Adrenal gland (tissue), 12 donors: ENCODE measurements around the gene RNF44. TPM values are rescaled to one million over a fixed set of nuclear protein-coding genes. Genes with fewer than 3 reads are reported as not detected.

Source experiments
- DNase-seq, 7 donors: peaks; one replicate each; pipeline ENCODE4 v3.0.0-alpha.2; 2019 to 2020
- H3K27ac ChIP-seq, 5 donors: fragments of 200-600 bp; sonication (generic) in 4 of 5; 1 replicate in 3 of 5; 2 replicates in 2 of 5; pipeline versions ENCODE4 v1.5.1 to v1.8.0; 2016 to 2020; ENCODE audit warnings: mild to moderate bottlenecking in 1 of 5
- H3K27me3 ChIP-seq: fragments of 200-600 bp; 2 replicates; pipeline ENCODE4 v1.8.0; 2021
- H3K36me3 ChIP-seq, 2 donors: fragments of 200-600 bp; replicated peaks in 1 of 2; 1 replicate in 1 of 2; 2 replicates in 1 of 2; pipeline versions ENCODE4 v1.5.1 to v1.8.0; 2018 to 2022
- H3K4me1 ChIP-seq, 2 donors: fragments of 200-600 bp; replicated peaks in 1 of 2; 1 replicate in 1 of 2; 2 replicates in 1 of 2; pipeline versions ENCODE4 v1.5.1 to v1.8.0; 2018 to 2021
- H3K4me3 ChIP-seq, 4 donors: fragments of 200-600 bp; sonication (generic) in 3 of 4; one replicate each; pipeline ENCODE4 v1.5.1; 2016 to 2018
- H3K9me3 ChIP-seq, 3 donors: fragments of 200-600 bp; sonication (generic) in 1 of 3; replicated peaks in 1 of 3; 1 replicate in 2 of 3; 2 replicates in 1 of 3; pipeline versions ENCODE4 v1.5.1 to v1.8.0; 2016 to 2021
- CTCF ChIP-seq, 6 experiments: fragments of 450-650 bp in 4 of 6; fragments of 200-600 bp in 2 of 6; sonication (generic) in 1 of 6; IDR thresholded peaks; 1 replicate in 5 of 6; 2 replicates in 1 of 6; pipeline versions ENCODE4 v1.5.1 to v1.8.0; 2016 to 2021; ENCODE audit warnings: antibody characterized with exemption in 6 of 6, mild to moderate bottlenecking in 2 of 6, moderate library complexity in 1 of 6
- POLR2A ChIP-seq, 2 donors: fragments of 450-650 bp; IDR thresholded peaks; one replicate each; pipeline ENCODE4 v1.6.1; 2017; ENCODE audit warnings: antibody characterized with exemption in 2 of 2, mild to moderate bottlenecking in 2 of 2, moderate library complexity in 1 of 2
- WGBS, 4 donors: extraction: QIAGEN DNeasy Blood & Tissue Kit in 2 of 4; methylation state at CpG; one replicate each; pipeline versions ENCODE4 v1.1.5 to v1.1.7; 2013 to 2017; 5-methylcytosine and 5-hydroxymethylcytosine counted together
- intact Hi-C, 2 donors: fragments of 100-400 bp; cut with DNase I; formaldehyde crosslinking; loops; one replicate each; pipeline versions ENCODE4 v1.14.1 to v1.15.0; 2022 to 2023
- polyA plus RNA-seq, 3 donors: library from polyadenylated mRNA; stranded (reverse); fragments of 200-250 nt in 2 of 3; fragments of 350-450 nt in 1 of 3; fragmentation: Illumina TruSeq in 1 of 3; extraction: RNeasy Lipid Tissue Mini Kit (QIAGEN cat#74804) in 1 of 3; gene quantifications; one replicate each; pipeline ENCODE4 v1.2.3, GENCODE V29; 2013 to 2014
- total RNA-seq, 9 donors: library from RNA; depleted of rRNA in 4 of 9; stranded (reverse); fragments of >200 nt in 4 of 9; fragments of 120-200 nt in 1 of 9; fragmentation: NEBNext Ultra II Directional in 1 of 9; extraction: Animal tissue kit (Norgen Biotek cat#: 25700) in 1 of 9; gene quantifications; one replicate each; pipeline versions ENCODE4 v1.1.0 to v1.2.4, GENCODE V29; 2013 to 2023
- donor health status: healthy with polysubstance abuse.
- donor health status: Bipolar disorder and iron deficiency.
- donor health status: DM: yes; HTN: yes; CAD: no.
- donor health status: DM: no; HTN: no; CAD: no.
- donor health status: DM: no; HTN: no; CAD: no.
- donor health status: DM: yes; HTN: yes; CAD: no.

RNF44 gene
- total and polyA plus RNA-seq, 12 donors, result 5.3 to 65.7 (median 22.8) TPM

GRCh38 chr5:176579323-176579722 is 42.1 kb upstream of the RNF44 start:
- 48 to 59% (median 58%) methylated on average over 4 of the region's 4 CpGs for WGBS, 4 donors
- intact Hi-C loops, result no loop called here
- H3K27ac ChIP-seq, result no peak overlapping the region
- H3K9me3 ChIP-seq, result no peaks in the 10 kb centered on the region
- no peaks in the 10 kb centered on the region for H3K4me1 ChIP-seq
- no peaks in the 10 kb centered on the region for H3K36me3 ChIP-seq
- DNase-seq, result no peak
- TF ChIP-seq CTCF (IDR thresholded peaks at IDR 0.05) (no peak), POLR2A (IDR thresholded peaks at IDR 0.05) (no peak)
- no peaks in the 10 kb centered on the region for H3K27me3 ChIP-seq
- H3K4me3 ChIP-seq, result no peak overlapping the region

- intact Hi-C loops, result no loop called here
- Histone ChIP-seq H3K4me3 (no peak overlapping the region), H3K27ac (no peak overlapping the region), H3K27me3 (no peaks in the 10 kb centered on the region), H3K9me3 (no peaks in the 10 kb centered on the region), H3K36me3 (no peaks in the 10 kb centered on the region), H3K4me1 (no peaks in the 10 kb centered on the region)
- TF ChIP-seq POLR2A (IDR thresholded peaks at IDR 0.05), result no peak
- TF ChIP-seq CTCF (IDR thresholded peaks at IDR 0.05), result peak; percentile 24 to 67 (median 56)
- peak; percentile 47 to 86 (median 70) for DNase-seq
- WGBS, 4 donors, result 26 to 35% (median 31%) methylated on average over 4 to 15 of the region's 15 CpGs
Measured at GRCh38 chr5:176578391-176578808, 41.2 kb upstream of the RNF44 start.

- Histone ChIP-seq H3K9me3 (no peaks in the 10 kb centered on the region), H3K4me3 (no peak overlapping the region), H3K27me3 (no peaks in the 10 kb centered on the region), H3K4me1 (no peaks in the 10 kb centered on the region), H3K36me3 (no peaks in the 10 kb centered on the region), H3K27ac (no peak overlapping the region)
- no peak for TF ChIP-seq CTCF (IDR thresholded peaks at IDR 0.05)
- TF ChIP-seq POLR2A (IDR thresholded peaks at IDR 0.05), result no peak
- intact Hi-C loops, result no loop called here
- peak in 1 of 7 donors; percentile 67 for DNase-seq
- 81 to 87% (median 85%) methylated on average over 16 to 36 of the region's 36 CpGs for WGBS, 4 donors
Measured at GRCh38 chr5:176577312-176578176, 40.3 kb upstream of the RNF44 start.

GRCh38 chr5:176575488-176576422 is 38.6 kb upstream of the RNF44 start:
- intact Hi-C loops, result no loop called here
- H3K4me3 ChIP-seq, result no peak overlapping the region
- no peak overlapping the region for H3K27ac ChIP-seq
- TF ChIP-seq CTCF (IDR thresholded peaks at IDR 0.05) (no peak), POLR2A (IDR thresholded peaks at IDR 0.05) (no peak)
- 75 to 84% (median 82%) methylated on average over 20 to 37 of the region's 37 CpGs for WGBS, 4 donors
- peaks cover 6% of the 10 kb centered on the region for H3K27me3 ChIP-seq
- no peaks in the 10 kb centered on the region for H3K9me3 ChIP-seq
- no peaks in the 10 kb centered on the region for H3K36me3 ChIP-seq
- DNase-seq, result no peak
- H3K4me1 ChIP-seq, result no peaks in the 10 kb centered on the region
